ENCODE results near the gene ADAMTS2.

The ADAMTS2 gene

DNA sequence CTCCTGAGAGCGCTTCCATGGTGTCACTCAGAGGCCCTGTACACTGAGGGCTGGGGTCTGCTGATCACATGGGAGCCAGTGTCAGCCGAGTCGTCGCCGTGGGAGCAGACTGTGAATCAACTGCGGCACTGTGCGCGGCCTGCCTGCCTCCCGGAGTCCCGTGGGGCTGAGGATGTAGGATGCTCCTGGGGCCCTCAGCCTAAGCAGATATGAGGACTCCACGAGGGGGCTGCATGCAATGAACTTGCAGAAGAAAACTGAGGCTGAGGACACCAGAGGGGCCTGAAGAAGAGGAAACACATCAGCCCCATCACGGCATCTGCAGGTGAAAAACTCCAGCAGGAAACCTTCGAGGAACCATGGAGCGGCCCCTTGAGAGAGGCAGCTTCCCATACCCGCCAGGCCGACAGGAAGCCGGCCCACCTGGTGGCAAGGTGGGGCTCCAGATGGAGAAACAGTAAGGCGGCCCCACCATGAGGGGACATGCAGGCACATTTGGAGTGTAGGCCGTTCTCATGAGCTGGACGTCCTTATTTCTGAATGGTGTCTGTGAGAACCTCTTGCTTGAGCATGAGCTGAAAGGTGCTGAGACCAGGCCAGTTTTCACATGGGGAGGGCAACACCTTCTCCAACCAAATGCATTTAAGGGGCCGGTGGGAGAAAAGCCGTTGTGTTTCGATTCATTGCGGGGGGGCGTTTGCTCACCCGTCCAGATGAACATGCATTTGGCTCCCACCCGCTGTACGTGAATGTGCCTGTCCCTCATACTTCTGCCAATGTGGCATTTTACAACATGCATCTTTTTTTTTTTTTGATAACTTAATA lies 35.2 kb upstream of the ADAMTS2 start:
- H3K4me3 ChIP-seq (ENCODE audit: low read depth, low read length) = no peak overlapping the region
- TF ChIP-seq, protein P1, sequence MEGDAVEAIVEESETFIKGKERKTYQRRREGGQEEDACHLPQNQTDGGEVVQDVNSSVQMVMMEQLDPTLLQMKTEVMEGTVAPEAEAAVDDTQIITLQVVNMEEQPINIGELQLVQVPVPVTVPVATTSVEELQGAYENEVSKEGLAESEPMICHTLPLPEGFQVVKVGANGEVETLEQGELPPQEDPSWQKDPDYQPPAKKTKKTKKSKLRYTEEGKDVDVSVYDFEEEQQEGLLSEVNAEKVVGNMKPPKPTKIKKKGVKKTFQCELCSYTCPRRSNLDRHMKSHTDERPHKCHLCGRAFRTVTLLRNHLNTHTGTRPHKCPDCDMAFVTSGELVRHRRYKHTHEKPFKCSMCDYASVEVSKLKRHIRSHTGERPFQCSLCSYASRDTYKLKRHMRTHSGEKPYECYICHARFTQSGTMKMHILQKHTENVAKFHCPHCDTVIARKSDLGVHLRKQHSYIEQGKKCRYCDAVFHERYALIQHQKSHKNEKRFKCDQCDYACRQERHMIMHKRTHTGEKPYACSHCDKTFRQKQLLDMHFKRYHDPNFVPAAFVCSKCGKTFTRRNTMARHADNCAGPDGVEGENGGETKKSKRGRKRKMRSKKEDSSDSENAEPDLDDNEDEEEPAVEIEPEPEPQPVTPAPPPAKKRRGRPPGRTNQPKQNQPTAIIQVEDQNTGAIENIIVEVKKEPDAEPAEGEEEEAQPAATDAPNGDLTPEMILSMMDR (IDR thresholded peaks at IDR 0.05; ENCODE audit: insufficient read depth, low read depth, low read length, missing control alignments) = no peak
- DNase-seq (ENCODE audit: low read depth) = no peak

GRCh38 chr5:179379321-179379890 lies 34.1 kb upstream of the ADAMTS2 start:
- no peak overlapping the region for H3K4me3 ChIP-seq (ENCODE audit: low read depth, low read length)
- TF ChIP-seq, protein P1 (IDR thresholded peaks at IDR 0.05; ENCODE audit: insufficient read depth, low read depth, low read length, missing control alignments) = no peak
- no peak for DNase-seq (ENCODE audit: low read depth)

DNA sequence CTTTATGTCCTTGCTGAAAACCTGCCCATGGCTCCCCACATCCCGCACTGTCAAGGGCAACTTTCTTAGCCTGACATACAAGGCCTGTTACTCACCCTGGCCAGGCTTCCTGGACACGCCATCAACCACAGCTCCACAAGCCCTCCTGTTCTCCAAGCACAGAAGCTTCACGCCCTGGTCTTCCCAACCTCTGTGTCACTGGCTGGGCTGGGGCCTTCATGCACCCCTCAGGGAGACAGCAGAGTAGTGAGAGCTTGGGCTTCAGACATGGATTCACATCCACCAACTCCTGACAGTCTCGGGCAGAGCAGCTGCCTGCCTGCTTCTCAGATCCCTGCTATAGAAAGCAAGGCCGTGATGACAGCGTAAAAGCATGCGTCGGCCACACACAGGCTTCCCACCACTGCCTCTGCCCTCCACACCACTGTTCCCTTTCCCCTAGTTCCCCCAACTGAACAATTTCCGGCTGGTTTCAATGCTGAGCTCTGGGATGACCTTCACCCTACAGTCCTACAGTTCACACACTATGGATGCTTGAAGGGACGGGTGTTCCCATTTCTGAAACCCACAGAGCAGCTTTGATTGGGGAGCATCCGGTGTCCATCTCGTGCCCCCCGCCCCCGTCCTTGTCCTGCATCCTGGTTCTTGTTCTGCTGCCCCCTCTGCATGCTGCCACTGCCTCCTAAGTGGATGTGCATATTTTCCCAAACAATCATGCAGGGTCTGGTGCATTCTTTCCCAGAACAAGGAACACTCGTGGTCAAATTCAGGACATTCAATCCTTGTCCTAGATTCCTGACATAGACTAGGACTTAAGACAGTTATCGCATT lies 33.4 kb upstream of the ADAMTS2 start:
- DNase-seq (ENCODE audit: low read depth) = no peak
- H3K4me3 ChIP-seq (ENCODE audit: low read depth, low read length) = no peak overlapping the region
- TF ChIP-seq, protein P1 (IDR thresholded peaks at IDR 0.05; ENCODE audit: insufficient read depth, low read depth, low read length, missing control alignments) = no peak

DNA sequence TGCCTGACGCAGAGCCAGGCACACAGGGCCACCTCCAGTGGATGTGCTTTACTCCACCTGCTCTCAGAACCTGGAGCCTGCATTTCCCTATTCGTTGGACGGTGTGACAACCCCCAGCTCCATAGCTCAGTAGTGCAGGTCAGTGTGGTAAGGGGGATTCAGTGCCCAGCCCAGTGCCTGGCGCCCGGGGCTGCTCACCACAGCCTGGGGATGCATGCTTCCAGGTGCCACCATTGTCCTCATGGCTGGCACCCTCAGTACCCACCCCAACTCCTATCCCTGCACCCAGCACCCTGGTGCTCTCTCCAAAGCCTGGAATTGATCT lies 32.8 kb upstream of the ADAMTS2 start:
- DNase-seq (ENCODE audit: low read depth) = no peak
- no peak overlapping the region for H3K4me3 ChIP-seq (ENCODE audit: low read depth, low read length)
- TF ChIP-seq, protein P1 (IDR thresholded peaks at IDR 0.05; ENCODE audit: insufficient read depth, low read depth, low read length, missing control alignments) = no peak

DNA sequence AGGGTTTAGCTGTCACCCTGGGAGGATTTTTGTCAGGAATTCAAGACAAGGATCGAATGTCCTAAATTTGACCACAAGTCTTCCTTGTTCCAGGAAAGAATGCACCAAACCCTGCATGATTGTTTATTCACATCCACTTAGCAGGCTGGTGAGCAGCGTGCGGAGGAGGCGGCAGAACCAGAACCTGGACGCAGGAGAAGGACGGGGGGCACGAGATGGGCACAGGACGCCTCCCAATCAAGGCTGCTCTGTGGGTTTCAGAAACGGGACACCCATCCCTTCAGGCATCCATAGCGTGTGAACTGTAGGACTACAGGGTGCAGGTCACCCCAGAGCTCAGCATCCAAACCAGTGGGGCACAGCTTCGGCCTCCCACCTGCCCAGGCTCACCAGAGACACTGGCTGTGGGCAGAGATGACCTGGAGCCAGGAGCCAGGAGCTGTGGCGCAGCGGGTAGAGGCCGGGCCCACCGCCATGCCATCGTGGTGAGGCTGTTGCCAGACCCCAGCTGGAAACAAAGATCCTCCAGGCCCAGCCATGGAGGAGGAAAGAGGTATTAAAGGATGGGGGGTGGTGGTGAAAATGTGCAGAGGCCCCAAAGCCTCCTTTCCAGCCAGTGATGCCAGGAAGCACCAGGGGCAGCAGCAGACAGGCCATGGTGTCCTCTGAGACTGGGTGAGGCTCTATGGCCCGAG lies 32.3 kb upstream of the ADAMTS2 start:
- TF ChIP-seq, protein P1 (IDR thresholded peaks at IDR 0.05; ENCODE audit: insufficient read depth, low read depth, low read length, missing control alignments) = no peak
- no peak overlapping the region for H3K4me3 ChIP-seq (ENCODE audit: low read depth, low read length)
- DNase-seq (ENCODE audit: low read depth) = no peak

GRCh38 chr5:179376701-179377420 lies 31.6 kb upstream of the ADAMTS2 start:
- no peak overlapping the region for H3K4me3 ChIP-seq (ENCODE audit: low read depth, low read length)
- TF ChIP-seq, protein P1 (IDR thresholded peaks at IDR 0.05; ENCODE audit: insufficient read depth, low read depth, low read length, missing control alignments) = no peak
- DNase-seq (ENCODE audit: low read depth) = no peak
